Measurements from ENCODE around the gene MYOM3. TPM values are rescaled to one million over a fixed set of nuclear protein-coding genes. Genes with fewer than 3 reads are reported as not detected.
A peak's percentile ranks its signal among the peaks of the same experiment; 100 is the strongest.

MYOM3 gene
- total RNA-seq, 1 donor from 2014 or later: 340 TPM

GRCh38 chr1:24108334-24109165 is 3.4 kb downstream of the MYOM3 start:
- Histone ChIP-seq H3K4me1 (ENCODE audit: control insufficient read depth in 3 of 3, insufficient read depth in 3 of 3, low read length in 3 of 3) (peaks cover 70 to 84% (median 76%) of the 10 kb centered on the region in 3 donors), H3K9ac (ENCODE audit: low read depth in 1 of 3, low read length in 3 of 3) (peak overlapping the region; percentile 45 to 74 (median 70)), H3K9me3 (ENCODE audit: control insufficient read depth in 3 of 3, low read length in 3 of 3) (no peaks in the 10 kb centered on the region), H3K27me3 (ENCODE audit: control insufficient read depth in 3 of 3, insufficient read depth in 3 of 3, low read length in 3 of 3) (no peaks in the 10 kb centered on the region), H3K4me3 (ENCODE audit: low read length in 3 of 3) (peak overlapping the region; percentile 54 to 94 (median 81)), H3K27ac (ENCODE audit: low read depth, low read length) (peak overlapping the region; percentile 98), H3K36me3 (ENCODE audit: control insufficient read depth in 3 of 3, insufficient read depth in 3 of 3, low read length in 3 of 3) (peaks cover 12 to 33% (median 26%) of the 10 kb centered on the region in 3 donors)

DNA sequence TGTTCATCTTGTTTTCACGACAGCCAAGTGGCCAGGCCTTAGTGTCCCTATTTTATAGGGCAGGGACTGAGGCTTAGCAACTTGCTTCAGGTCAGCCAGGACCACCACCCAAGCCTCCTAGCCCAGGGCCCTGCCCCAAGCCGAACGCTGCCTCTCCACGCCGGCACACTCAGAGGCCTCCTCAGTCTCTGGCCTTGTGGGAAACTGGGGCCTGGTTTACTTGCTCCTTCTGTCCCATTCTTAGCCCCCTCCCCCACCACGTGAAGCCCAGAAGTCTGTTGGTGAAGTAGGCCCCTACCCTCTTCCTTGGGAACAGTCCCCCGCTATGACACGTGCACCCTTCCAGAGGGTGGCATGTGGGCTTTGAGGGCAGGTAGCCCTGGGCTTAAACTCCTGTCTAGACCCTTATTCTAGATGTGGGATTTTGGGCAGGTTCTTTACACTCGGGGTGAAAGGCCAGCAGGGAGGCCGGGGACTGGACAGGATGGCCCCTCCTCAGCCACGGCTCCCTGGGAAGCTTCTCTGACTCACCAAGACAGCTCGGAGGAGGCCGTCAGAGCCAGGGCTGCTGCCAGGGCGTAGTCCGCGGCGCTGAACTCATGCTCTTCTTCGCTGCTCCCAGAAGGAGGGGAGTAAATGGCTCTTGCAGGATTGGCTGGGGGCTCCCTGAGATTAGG is 4.3 kb downstream of the MYOM3 start:
- Histone ChIP-seq H3K27me3 (ENCODE audit: control insufficient read depth in 3 of 3, insufficient read depth in 3 of 3, low read length in 3 of 3) (no peaks in the 10 kb centered on the region), H3K9me3 (ENCODE audit: control insufficient read depth in 3 of 3, low read length in 3 of 3) (no peaks in the 10 kb centered on the region), H3K36me3 (ENCODE audit: control insufficient read depth in 3 of 3, insufficient read depth in 3 of 3, low read length in 3 of 3) (peaks cover 12 to 33% (median 26%) of the 10 kb centered on the region in 3 donors), H3K4me1 (ENCODE audit: control insufficient read depth in 3 of 3, insufficient read depth in 3 of 3, low read length in 3 of 3) (peaks cover 75 to 89% (median 81%) of the 10 kb centered on the region in 3 donors), H3K4me3 (ENCODE audit: low read length in 3 of 3) (no peak overlapping the region), H3K9ac (ENCODE audit: low read depth in 1 of 3, low read length in 3 of 3) (peak overlapping the region in 2 of 3 donors; percentile 30 to 74), H3K27ac (ENCODE audit: low read depth, low read length) (peak overlapping the region; percentile 98)

- H3K4me3 ChIP-seq (ENCODE audit: low read length in 3 of 3): no peak overlapping the region
- H3K36me3 ChIP-seq (ENCODE audit: control insufficient read depth in 3 of 3, insufficient read depth in 3 of 3, low read length in 3 of 3): peaks cover 12 to 33% (median 26%) of the 10 kb centered on the region in 3 donors
- H3K27ac ChIP-seq (ENCODE audit: low read depth, low read length): peak overlapping the region; percentile 7
- H3K27me3 ChIP-seq (ENCODE audit: control insufficient read depth in 3 of 3, insufficient read depth in 3 of 3, low read length in 3 of 3): no peaks in the 10 kb centered on the region
- H3K9ac ChIP-seq (ENCODE audit: low read depth in 1 of 3, low read length in 3 of 3): peak overlapping the region in 2 of 3 donors; percentile 21 to 33
- peaks cover 60 to 78% (median 76%) of the 10 kb centered on the region in 3 donors for H3K4me1 ChIP-seq (ENCODE audit: control insufficient read depth in 3 of 3, insufficient read depth in 3 of 3, low read length in 3 of 3)
- no peaks in the 10 kb centered on the region for H3K9me3 ChIP-seq (ENCODE audit: control insufficient read depth in 3 of 3, low read length in 3 of 3)
These were observed 6.4 kb downstream of the MYOM3 start for GRCh38 chr1:24105368-24106160.

DNA sequence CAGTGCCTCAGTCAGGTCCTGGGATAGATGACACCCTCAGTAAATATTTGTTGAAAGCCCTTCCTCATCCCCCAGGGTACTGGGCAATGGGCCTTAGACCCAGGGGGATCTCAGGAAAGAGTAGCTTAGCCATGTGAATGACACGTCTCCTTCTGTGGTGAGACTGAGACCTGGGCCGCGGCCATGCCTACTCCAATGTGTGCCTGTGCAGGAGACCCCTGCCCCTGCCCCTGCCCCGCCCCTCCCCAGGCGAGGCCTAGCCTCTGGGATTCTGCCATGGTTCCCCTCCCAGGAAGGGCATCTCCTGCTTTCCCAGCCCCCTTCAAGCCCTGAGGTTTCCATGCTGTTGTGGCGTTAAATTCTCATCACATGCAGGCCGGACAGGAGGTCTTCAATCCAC is 7.1 kb downstream of the MYOM3 start:
- peaks cover 12 to 29% (median 26%) of the 10 kb centered on the region in 3 donors for H3K36me3 ChIP-seq (ENCODE audit: control insufficient read depth in 3 of 3, insufficient read depth in 3 of 3, low read length in 3 of 3)
- no peaks in the 10 kb centered on the region for H3K9me3 ChIP-seq (ENCODE audit: control insufficient read depth in 3 of 3, low read length in 3 of 3)
- H3K9ac ChIP-seq (ENCODE audit: low read depth in 1 of 3, low read length in 3 of 3): no peak overlapping the region
- no peaks in the 10 kb centered on the region for H3K27me3 ChIP-seq (ENCODE audit: control insufficient read depth in 3 of 3, insufficient read depth in 3 of 3, low read length in 3 of 3)
- H3K4me3 ChIP-seq (ENCODE audit: low read length in 3 of 3): no peak overlapping the region
- H3K4me1 ChIP-seq (ENCODE audit: control insufficient read depth in 3 of 3, insufficient read depth in 3 of 3, low read length in 3 of 3): peaks cover 53 to 75% (median 74%) of the 10 kb centered on the region in 3 donors
- peak overlapping the region; percentile 7 for H3K27ac ChIP-seq (ENCODE audit: low read depth, low read length)

- Histone ChIP-seq H3K9me3 (ENCODE audit: control insufficient read depth in 3 of 3, low read length in 3 of 3) (no peaks in the 10 kb centered on the region), H3K4me1 (ENCODE audit: control insufficient read depth in 3 of 3, insufficient read depth in 3 of 3, low read length in 3 of 3) (peaks cover 45 to 75% (median 74%) of the 10 kb centered on the region in 3 donors), H3K27ac (ENCODE audit: low read depth, low read length) (no peak overlapping the region), H3K4me3 (ENCODE audit: low read length in 3 of 3) (no peak overlapping the region), H3K9ac (ENCODE audit: low read depth in 1 of 3, low read length in 3 of 3) (no peak overlapping the region), H3K36me3 (ENCODE audit: control insufficient read depth in 3 of 3, insufficient read depth in 3 of 3, low read length in 3 of 3) (peaks cover 12 to 30% (median 26%) of the 10 kb centered on the region in 3 donors), H3K27me3 (ENCODE audit: control insufficient read depth in 3 of 3, insufficient read depth in 3 of 3, low read length in 3 of 3) (no peaks in the 10 kb centered on the region)
These were observed 8.1 kb downstream of the MYOM3 start for GRCh38 chr1:24103879-24104278.

DNA sequence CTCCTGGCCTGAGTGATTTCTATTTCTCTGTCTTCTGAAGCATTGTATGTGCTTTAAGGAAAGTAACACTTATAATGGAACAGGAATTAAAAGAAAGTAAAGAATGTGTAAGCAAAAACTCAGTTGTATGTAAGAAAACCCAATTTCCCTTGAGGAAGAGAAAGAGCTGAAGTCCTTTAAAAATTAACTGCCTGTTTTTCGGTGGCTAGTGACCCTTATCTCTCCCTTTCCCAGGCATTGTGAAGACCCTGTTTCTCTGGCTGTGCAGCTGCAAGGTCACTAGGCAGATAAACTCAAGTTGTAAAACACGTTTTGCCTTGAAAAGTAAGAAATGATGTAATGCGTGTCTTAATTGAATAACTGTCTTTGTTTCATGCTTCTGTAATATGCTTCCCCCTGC is 8.5 kb downstream of the MYOM3 start:
- Histone ChIP-seq H3K36me3 (ENCODE audit: control insufficient read depth in 3 of 3, insufficient read depth in 3 of 3, low read length in 3 of 3) (peaks cover 12 to 29% (median 26%) of the 10 kb centered on the region in 3 donors), H3K9ac (ENCODE audit: low read depth in 1 of 3, low read length in 3 of 3) (peak overlapping the region in 1 of 3 donors; percentile 51), H3K4me1 (ENCODE audit: control insufficient read depth in 3 of 3, insufficient read depth in 3 of 3, low read length in 3 of 3) (peaks cover 41 to 75% (median 74%) of the 10 kb centered on the region in 3 donors), H3K27me3 (ENCODE audit: control insufficient read depth in 3 of 3, insufficient read depth in 3 of 3, low read length in 3 of 3) (no peaks in the 10 kb centered on the region), H3K27ac (ENCODE audit: low read depth, low read length) (peak overlapping the region; percentile 36), H3K4me3 (ENCODE audit: low read length in 3 of 3) (no peak overlapping the region), H3K9me3 (ENCODE audit: control insufficient read depth in 3 of 3, low read length in 3 of 3) (no peaks in the 10 kb centered on the region)

DNA sequence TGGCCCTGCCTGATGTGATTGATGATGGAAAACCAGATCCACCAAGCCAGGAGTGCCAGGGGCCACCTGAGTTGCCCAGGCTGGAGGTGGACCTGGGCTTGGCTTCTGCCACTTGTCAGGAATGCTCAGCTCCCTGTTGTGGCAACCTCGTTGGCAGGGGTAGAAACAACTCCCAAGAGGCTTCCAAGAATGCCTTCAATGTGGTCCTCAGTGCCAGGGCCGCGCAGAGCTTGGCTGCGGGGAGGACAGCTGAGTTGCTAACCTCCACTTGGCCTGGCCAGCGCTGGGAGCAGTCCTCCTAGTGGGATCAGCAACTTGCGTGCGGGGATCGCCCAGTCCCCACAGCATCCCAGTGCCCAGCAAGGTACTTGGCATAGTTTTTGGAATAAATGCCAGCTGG is 9.0 kb downstream of the MYOM3 start:
- H3K36me3 ChIP-seq (ENCODE audit: control insufficient read depth in 3 of 3, insufficient read depth in 3 of 3, low read length in 3 of 3): peaks cover 12 to 29% (median 22%) of the 10 kb centered on the region in 3 donors
- H3K9me3 ChIP-seq (ENCODE audit: control insufficient read depth in 3 of 3, low read length in 3 of 3): no peaks in the 10 kb centered on the region
- H3K4me1 ChIP-seq (ENCODE audit: control insufficient read depth in 3 of 3, insufficient read depth in 3 of 3, low read length in 3 of 3): peaks cover 37 to 75% (median 74%) of the 10 kb centered on the region in 3 donors
- peak overlapping the region in 1 of 3 donors; percentile 54 for H3K9ac ChIP-seq (ENCODE audit: low read depth in 1 of 3, low read length in 3 of 3)
- H3K4me3 ChIP-seq (ENCODE audit: low read length in 3 of 3): no peak overlapping the region
- no peaks in the 10 kb centered on the region for H3K27me3 ChIP-seq (ENCODE audit: control insufficient read depth in 3 of 3, insufficient read depth in 3 of 3, low read length in 3 of 3)
- H3K27ac ChIP-seq (ENCODE audit: low read depth, low read length): peak overlapping the region; percentile 36

GRCh38 chr1:24101796-24102586 is 9.9 kb downstream of the MYOM3 start:
- Histone ChIP-seq H3K9me3 (ENCODE audit: control insufficient read depth in 3 of 3, low read length in 3 of 3) (no peaks in the 10 kb centered on the region), H3K27me3 (ENCODE audit: control insufficient read depth in 3 of 3, insufficient read depth in 3 of 3, low read length in 3 of 3) (no peaks in the 10 kb centered on the region), H3K9ac (ENCODE audit: low read depth in 1 of 3, low read length in 3 of 3) (peak overlapping the region in 2 of 3 donors; percentile 20 to 54), H3K27ac (ENCODE audit: low read depth, low read length) (peak overlapping the region; percentile 34), H3K4me3 (ENCODE audit: low read length in 3 of 3) (no peak overlapping the region), H3K4me1 (ENCODE audit: control insufficient read depth in 3 of 3, insufficient read depth in 3 of 3, low read length in 3 of 3) (peaks cover 37 to 76% (median 75%) of the 10 kb centered on the region in 3 donors), H3K36me3 (ENCODE audit: control insufficient read depth in 3 of 3, insufficient read depth in 3 of 3, low read length in 3 of 3) (peaks cover 8 to 23% (median 15%) of the 10 kb centered on the region in 3 donors)

All from skeletal muscle tissue (tissue), 4 donors.